GM21360 (cell line): ENCODE measurements around the gene NPDC1.
"Not testable (repeated sequence)": the region's sequence is repeated elsewhere in the genome, so short reads cannot be mapped to it uniquely, and the experiment has no call there.

ENCODE experiments used
- ATAC-seq: cut with Tn5 transposase; IDR thresholded peaks from one replicate; pipeline ENCODE4 v1.9.1; 2021; ENCODE audit warnings: mild to moderate bottlenecking, moderate library complexity; ENCODE audit not compliant: unreplicated experiment

NPDC1 gene

DNA sequence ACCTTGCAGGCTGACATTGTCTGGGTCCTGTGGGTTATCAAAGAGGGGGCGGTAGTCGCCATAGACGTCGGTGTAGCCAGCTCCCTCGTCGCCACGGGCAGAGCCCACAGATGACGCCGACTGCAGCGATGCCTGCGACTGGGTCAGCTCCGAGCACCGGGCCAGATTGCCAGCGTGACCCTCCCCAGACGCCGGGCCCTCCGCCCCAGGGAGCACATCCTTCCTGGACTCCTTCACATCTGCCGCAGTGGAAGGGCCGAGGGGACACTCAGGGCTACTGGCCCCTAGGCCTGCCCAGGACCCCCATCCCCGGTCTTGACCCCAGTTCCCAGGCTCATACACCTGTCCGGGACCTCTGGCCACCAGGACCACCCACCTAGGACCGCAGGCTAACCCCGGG is 31.8 kb downstream of the NPDC1 start:
- no peak for ATAC-seq

DNA sequence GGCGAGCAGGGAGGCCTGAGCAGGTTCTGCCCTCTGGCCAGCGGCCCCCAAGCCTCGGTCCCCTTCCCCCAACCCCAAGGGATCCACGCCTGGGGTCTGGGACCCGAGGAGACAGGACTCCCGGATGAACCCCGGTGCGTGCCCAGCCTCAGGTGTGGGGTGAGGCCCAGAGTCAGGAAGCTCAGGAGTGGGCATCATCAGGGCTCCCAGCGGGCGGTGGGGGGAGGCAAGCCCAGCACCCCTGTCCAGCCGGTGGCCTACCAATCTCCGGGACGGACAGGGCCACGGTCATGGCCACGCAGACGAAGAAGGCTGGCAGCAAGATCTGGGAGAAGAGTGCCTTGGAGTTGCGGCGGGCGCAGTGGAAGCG is 32.4 kb downstream of the NPDC1 start:
- ATAC-seq, result no peak

DNA sequence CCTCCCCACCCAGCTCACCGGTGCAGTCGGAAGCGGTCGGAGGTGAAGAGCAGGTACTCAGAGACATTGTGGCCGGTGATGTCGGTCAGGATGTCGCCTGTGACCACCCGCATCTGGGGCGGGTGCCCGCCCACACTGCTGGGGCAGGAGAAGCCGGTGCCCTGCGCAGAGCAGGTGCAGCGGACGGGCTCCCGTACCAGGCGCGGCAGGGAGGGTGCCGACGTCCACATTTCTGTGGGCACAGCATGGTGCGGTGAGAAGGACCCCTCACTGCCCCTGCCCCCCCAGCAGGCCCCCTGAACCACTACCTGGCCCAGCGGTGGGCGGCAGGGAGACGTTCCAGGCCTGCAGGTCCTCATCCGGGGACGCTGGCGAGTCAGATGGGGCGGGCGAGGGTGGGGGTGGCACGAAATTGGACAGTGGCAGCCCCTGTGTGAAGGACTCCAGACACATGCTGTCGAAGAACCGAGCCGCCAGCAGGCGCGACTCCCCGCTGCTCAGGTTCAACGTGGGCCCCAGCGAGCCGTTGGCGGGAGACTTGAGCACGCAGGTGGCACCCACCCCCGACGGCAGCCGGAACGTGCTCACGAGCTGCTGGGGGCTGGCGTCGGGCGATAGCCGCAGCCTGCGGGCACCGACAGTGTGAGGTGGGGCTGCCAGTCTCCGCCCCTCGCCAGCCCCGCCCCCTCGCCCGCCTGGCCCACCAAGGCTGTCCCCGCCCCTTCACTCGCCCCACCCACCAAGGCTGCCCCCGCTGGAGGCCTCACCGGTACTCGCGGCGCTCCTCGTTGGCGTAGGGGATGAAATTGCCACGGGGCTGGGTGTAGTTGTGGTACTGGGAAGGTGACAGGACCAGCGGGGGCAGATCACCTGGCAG is 33.0 kb downstream of the NPDC1 start:
- ATAC-seq, result no peak

DNA sequence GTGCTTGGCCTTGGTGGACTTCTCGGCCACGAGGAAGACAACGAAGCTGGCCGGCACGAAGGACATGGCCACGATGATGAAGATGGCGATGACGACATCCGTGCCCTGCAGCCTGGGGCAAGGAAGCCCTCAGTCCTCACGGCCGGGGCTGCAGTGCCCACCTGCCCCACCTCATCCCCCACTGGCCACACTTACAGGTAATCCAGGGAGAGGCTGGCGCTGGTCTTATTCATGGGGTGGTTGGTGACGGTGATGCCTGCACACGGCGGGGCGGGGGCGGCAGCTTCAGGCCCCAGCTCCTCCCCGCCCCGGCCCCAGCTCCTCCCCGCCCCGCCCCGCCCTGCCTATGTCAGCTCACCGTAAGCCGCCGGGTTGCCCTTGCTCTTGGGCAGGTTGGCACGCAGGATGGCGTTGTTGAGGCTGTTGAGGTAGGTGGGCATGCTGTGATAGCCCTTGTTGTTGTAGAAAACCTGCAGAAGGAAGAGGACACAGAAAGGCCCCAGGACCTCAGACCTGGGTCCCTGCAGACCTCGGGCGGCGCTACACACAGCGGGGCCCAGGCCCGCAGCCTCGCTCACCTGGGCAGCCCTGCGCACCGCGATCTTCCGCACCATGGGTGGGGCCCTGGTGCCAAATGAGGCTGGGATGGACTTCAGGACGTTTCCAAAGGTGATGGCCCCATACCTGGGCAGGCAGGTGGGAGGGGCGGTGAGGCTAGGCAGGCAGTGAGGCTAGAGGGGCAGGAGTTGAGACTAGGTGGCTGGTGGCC is 33.9 kb downstream of the NPDC1 start:
- ATAC-seq, result no peak

DNA sequence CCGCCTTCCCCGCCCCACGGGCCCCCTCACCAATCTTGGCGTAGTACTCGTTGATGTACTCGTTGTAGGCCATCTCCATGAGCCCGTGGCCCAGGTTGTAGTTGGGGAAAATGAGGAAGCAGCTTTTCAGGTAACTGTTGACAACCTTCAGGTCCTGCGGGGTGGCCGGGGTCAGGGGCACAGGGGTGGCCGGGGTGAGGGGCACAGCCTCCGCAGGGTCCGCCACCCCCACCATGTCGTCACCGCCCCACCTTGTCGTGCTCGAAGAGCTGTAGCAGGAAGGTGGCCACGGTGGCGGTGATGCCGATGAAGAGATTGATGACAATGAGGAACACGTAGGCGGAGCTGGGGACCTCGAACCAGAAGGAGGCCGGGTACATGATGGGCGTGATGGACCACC is 34.8 kb downstream of the NPDC1 start:
- no peak for ATAC-seq

DNA sequence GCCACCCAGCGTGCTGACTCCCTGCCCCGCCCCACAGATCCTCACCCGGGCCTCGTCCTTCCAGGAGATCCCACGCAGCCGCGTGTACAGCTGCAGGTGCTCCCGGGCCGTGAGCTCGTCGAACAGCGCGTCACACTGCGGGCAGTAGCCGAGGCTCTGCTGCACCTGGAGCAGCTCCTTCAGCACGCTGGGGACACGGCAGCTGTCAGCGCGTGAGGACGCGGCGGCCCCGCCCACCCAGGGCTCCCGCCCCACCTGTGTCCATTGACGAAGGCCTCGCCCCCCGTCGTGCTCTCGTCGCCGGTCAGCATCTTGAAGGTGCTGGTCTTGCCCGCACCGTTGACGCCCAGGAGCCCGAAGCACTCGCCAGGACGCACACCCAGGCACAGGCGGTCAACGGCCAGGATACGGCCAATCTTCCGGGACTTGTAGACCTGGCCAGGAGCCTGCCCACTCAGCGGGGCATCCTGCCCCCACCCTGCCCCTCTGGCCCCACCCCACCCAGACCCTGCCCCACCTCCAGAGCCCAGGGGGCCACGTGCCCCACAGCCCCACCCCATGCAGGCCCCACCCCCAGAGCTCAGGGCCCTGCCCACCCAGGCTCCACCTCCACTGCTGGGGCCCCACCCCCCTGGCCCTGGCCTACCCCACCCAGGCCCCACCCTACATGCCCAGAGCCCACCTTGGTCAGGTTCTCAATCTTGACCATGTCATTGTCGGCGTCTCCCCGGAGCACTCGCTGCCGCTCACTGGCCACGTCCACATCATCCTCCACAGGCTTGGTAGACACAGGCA is 35.8 kb downstream of the NPDC1 start:
- ATAC-seq, result no peak

DNA sequence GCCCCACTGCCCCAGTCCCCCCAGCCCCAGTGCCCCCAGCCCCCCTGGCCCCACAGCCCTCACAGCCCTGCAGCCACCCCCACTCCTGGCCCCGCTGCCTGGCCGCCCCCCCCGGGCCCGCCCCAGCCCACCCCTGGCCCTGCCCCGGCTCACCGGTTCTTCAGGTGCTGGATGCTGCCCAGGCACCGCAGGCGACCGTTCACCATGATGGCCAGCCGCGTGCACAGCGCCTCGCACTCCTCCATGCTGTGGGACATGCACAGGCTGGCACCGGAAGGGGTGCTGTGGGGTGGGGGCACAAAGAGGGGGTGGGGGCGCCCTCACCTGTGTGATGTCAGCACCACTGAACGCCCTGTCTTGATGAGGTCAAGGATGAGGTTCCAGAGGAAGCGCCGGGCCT is 36.8 kb downstream of the NPDC1 start:
- no peak for ATAC-seq

DNA sequence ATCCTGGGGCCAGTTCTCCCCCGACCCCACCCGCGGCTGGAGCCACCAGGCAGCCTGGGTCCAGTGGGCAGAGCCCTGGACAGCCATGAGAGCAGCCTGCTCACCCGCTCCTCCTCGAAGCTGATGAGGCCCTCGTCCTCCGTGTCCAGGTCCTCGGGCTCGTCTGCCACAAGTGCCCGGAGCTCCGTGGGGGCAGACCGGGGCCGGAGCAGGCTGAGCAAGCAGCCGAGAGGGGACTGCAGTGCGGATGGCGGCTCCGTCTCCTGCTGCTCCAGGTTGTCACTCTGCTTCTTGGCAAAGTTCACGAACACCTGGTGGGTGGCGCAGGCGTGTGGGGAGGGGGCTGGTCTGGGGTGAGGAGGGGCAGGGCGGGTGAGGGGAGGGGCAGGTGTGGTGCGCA is 37.7 kb downstream of the NPDC1 start:
- ATAC-seq, result no peak

DNA sequence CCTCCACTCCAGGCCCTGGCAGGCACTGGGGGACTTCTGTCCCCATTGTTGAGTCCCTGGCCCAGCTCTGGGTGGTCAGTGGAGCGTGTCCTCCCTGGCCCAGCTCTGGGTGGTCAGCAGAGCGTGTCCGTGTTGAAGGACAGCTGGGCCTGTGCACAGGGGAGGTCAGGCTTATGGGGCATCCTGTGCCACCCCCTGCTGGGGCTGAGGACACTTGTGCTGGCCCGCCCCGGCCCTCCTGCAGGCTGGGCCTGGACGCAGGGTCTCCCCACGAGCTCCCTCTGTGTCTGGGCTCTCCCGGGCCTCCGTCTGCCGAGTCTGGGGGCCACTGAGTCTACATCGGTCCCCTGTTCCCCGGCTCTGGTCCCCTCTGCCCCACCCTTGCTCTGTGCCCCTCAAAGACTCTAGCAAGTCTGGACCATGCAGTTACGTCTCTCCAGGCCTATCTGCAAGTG is 38.1 kb downstream of the NPDC1 start:
- no peak for ATAC-seq

DNA sequence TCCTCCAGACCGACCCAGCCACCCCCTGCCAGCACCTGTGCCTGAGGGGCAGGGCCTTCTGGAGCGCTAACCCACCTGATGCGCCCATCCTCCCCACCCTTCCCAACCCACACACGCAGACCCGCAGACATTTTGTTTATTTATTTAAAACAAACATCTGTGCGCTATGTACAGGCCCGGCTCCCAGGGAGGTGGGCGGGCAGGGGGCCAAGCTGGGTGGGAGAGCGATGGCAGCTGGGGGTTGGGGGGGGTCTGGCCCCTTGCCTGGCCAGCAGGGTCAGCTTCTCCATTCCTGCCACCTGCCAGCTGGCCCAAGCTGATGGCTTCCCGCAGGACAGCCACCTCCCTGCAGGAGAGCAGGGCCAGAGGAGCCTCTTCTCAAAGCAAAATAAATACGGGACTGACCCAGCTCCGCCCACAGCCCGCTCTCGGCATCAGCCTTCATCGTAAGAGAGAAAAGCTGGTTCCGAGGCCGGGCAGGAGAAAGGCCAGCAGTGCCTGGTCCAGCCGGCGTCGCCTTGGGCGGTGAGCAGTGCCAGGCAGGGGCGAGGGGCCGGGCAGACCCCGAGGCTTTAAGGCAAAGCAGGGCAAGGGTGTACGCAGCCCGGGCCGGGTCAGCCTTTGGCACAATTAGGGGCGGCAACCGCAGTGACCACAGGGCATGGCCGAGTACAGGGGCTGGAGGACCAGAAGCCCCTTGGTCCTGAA is 38.7 kb downstream of the NPDC1 start:
- no peak for ATAC-seq

DNA sequence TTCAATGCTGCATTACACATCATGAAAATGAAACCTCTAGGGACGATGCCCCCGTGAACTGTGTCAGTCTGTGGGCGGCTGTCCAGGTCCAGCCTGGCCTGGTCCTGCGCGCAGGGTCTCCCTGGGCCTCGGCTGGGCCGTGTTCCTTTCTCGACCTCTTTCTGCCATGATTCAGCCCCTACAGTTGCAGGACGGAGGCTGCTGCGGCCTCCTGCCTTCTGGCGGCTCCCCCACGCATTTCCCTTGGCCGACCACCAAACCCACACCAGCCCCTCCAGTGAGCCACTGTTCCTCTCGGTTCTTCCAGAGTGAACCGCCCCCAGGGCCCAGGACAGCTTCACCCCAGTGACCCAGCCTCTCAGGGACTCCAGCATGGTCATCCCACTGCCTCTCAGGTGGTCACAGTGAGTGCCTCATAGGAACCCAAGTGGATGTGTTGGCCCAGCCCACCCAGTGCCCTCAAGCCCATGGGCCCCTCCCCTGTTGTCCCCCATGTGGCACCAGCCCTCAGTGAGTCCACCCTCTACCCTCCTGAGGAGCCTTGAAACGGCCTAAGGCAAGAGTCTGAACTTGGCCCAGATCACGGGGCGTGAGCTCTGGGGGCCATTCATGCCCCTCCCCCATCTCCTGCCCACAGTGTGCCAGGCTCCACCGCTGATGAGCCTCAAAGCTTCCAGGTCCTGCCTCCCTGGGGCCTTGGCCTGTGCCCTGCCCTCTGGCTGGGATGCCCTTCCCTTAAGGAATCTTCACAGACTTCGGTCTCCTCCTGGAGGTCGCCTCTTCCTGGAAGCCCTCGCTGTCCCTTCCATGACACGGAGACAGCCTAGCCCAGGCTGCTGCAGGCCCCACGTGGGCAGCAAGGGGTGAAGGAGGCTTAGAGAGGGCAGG is 39.6 kb downstream of the NPDC1 start:
- ATAC-seq, result no peak

DNA sequence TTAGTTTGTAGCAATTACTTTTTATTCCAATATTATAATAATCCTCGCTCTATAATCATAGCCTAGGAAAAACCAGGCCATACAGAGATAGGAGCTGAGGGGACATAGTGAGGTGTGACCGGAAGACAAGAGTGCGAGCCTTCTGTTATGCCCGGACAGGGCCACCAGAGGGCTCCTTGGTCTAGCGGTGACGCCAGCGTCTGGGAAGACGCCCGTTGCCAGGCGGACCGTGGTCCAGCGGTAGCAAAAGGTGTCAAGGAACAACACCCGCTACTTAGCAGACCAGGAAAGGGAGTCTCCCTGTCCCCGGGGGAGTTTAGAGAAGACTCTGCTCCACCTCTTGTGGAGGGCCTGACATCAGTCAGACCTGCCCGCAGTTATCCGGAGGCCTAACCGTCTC is 41.7 kb downstream of the NPDC1 start:
- not testable (repeated sequence) for ATAC-seq

DNA sequence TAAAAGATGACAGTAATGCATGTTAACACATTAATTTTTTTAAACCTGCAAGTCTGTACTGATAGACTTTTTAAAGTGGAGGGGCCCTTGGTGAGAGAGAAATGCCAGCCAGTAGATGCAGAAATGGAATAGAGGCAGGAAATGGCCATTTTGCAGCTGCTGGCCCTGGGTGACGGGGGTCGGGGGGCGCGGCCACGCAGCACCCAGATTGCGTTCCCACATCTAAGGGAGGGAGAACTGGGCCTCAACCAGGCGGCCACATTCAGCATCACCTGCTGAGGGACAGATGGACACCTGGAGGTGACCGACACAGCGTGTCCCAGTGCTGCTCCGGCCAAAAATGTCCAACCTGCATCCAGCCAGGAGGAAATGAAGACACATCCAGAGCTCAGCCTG is 43.3 kb downstream of the NPDC1 start:
- no peak for ATAC-seq

DNA sequence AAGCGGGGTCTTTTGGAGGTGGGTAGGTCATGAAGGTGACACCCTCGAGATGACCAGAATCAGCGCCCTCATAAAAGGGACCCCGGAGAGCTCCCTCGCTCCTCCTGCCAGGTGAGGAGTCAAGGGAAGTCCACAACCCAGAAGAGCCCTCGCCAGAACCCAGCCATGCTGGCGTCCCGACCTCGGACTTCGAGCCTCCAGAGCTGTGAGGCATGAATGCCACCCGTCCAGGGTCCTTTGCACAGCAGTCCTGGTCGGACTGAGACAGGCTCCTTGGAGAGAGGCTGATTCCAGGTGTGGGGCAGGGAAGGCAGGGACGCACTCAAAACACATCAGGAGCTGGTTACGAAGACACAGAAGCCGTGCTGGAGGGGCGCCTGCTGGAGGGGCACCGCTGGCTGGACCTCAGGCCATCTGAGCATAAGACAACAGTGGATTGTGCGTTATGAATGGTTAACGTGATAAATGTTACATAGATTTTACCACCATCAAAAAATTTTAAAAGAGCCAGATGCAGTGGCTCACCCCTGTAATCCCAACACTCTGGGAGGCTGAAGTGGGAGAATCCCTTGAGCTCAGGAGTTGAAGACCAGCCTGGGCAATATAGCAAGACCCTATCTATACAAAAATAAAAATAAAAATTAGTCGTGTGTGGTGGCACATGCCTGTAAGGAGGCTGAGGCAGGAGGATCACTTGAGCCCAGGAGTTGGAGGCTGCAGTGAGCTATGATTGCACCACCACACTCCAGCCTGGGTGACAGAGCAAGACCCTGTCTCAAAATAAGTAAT is 43.9 kb downstream of the NPDC1 start:
- ATAC-seq, result no peak

DNA sequence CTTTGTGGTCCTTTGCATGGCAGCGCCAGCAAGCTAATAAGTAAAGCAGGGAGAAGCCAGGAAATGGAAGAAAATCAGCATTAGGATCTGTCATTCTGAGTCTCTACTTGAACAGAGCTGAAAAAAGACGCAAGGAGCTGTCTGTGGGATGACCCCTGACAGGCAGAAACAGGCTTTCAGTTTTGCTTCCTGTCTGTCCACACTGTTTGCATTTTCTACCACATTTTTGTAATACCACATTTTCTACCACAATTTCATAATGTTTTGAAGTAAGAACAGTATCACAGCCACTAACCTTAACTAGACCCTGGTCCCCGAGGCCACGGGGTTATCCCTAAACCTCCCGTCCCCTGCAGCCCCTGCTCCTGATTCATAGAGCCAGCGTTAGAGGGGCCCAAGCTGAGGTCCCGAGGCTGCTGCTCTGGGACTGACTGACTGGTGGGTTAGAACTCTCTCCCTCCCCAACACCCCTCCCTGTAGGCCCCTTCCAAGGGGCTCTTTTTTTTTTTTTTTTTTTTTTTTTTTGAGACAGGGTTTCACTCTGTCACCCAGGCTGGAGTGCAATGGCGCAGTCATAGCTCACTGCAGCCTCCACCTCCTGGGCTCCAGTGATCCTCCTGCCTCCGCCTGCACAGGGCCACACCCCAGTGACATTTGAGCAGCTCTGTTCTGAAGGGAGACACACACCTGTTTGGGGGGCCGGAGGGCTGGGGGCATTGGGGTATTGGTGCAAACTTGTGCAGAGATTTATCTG is 45.6 kb downstream of the NPDC1 start:
- ATAC-seq, result no peak

DNA sequence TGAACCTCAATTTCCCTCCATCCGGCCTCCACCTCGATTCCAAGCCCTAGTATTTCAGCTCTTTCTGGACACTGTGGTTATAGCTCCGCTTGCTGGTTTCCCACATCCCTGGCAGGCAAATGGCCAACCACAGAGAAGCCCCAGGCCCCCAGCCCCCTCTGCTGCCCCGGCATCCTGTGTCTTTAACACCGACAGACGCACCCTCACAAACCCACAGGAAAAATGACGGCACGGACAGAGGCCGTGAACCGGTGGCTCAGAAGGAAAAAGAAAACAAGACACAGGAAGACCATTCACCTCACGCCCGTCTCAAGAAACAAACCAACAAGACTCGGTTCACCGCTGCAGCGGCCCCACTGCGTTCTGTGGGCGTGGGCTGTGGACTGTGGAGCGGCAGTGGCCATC is 48.1 kb downstream of the NPDC1 start:
- no peak for ATAC-seq

DNA sequence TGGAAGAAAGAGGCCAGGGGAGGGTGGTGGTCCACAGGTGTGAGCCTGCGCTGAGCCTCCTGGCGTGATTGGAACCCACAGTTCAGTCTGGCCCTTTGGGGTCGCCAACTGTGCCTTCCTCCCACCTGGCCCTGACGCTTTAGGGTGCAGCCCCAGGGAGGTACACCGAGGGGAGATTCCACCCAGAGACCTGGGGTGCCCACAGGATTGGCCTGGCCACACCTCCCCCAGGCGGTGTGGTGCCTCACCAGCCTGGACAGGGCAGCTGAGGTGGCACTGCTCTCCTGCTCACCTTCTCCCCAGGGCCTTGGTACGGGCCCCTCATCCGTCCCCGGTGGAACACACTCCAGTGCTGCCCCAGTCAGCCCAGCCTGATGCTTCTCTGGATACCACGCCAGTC is 48.6 kb downstream of the NPDC1 start:
- no peak for ATAC-seq
